Testis (tissue), 3 donors: Measurements from ENCODE around the gene TNNT1. TPM values are rescaled to one million over a fixed set of nuclear protein-coding genes. Genes with fewer than 3 reads are reported as not detected.
"Not testable (repeated sequence)": the region's sequence is repeated elsewhere in the genome, so short reads cannot be mapped to it uniquely, and the experiment has no call there.

ENCODE experiments used
- DNase-seq: peaks from one replicate; pipeline ENCODE4 v3.0.0-alpha.2; 2019
- H3K27ac ChIP-seq, 2 donors: fragments of 200-600 bp; sonication (generic); one replicate each; pipeline ENCODE4 v1.5.1; 2019
- H3K27me3 ChIP-seq: fragments of 200-600 bp; sonication (generic); one replicate; pipeline ENCODE4 v1.5.1; 2019
- H3K36me3 ChIP-seq: fragments of 200-600 bp; sonication (generic); one replicate; pipeline ENCODE4 v1.5.1; 2017; ENCODE audit warnings: low read depth; ENCODE audit errors: missing control alignments
- H3K4me1 ChIP-seq: fragments of 200-600 bp; sonication (generic); one replicate; pipeline ENCODE4 v1.5.1; 2019
- H3K4me3 ChIP-seq, 2 donors: fragments of 200-600 bp; sonication (generic); one replicate each; pipeline ENCODE4 v1.5.1; 2017 to 2019
- H3K9me3 ChIP-seq: fragments of 200-600 bp; sonication (generic); one replicate; pipeline ENCODE4 v1.5.1; 2017
- POLR2A ChIP-seq: fragments of 450-650 bp; IDR thresholded peaks from one replicate; pipeline ENCODE4 v1.6.1; 2017; ENCODE audit warnings: antibody characterized with exemption, mild to moderate bottlenecking, moderate library complexity
- WGBS, 2 donors: methylation state at CpG; one replicate each; pipeline ENCODE4 v1.1.5; 2018; 5-methylcytosine and 5-hydroxymethylcytosine counted together
- intact Hi-C: fragments of 100-400 bp; cut with DNase I; formaldehyde crosslinking; loops from one replicate; pipeline ENCODE4 v1.15.1; 2023; ENCODE audit warnings: low total_unique reads
- polyA plus RNA-seq: library from polyadenylated mRNA; stranded (reverse); fragments of 350-450 nt; fragmentation: Illumina TruSeq; extraction: RNeasy Lipid Tissue Mini Kit (QIAGEN cat#74804); gene quantifications from one replicate; pipeline ENCODE4 v1.2.3, GENCODE V29; 2014; ENCODE audit warnings: low read depth, low replicate concordance; ENCODE audit not compliant: insufficient read depth
- total RNA-seq, 2 donors: library from RNA; depleted of rRNA; stranded (reverse); fragments of >200 nt; gene quantifications; one replicate each; pipeline ENCODE4 v1.2.3, GENCODE V29; 2016
- TF ChIP-seq, protein P1 (sequence below), 3 experiments: fragments of 450-650 bp in 2 of 3; fragments of 200-600 bp in 1 of 3; sonication (generic) in 1 of 3; IDR thresholded peaks; one replicate each; pipeline ENCODE4 v1.5.1; 2016 to 2019; ENCODE audit warnings: antibody characterized with exemption in 3 of 3, mild to moderate bottlenecking in 2 of 3, moderate library complexity in 1 of 3

TNNT1 gene
- total and polyA plus RNA-seq, 3 donors from 2014 or later = 13.0 to 84.0 (median 14.5) TPM

DNA sequence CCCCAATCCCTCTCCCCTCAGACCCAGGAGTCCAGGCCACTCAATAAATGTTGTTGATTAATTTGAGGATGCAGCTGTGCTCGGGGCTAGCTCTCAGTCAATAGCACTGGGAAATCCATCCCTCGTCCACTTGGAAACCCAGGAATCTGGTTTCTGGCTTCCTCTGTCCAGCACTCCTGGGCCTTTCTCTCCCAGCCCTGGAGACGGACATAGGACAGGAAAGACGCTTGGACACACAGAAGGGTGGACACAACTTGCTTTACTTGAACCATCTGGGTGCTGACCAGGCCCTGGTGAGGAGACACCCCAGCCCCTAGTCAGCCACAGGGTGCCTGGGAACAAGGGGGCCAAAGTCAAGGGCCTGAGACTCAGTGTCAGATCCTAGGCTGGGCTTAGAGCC, 9.4 kb upstream of the TNNT1 start:
- Histone ChIP-seq H3K27ac (no peak overlapping the region), H3K27me3 (no peaks in the 10 kb centered on the region), H3K4me1 (peaks cover 12% of the 10 kb centered on the region), H3K9me3 (no peaks in the 10 kb centered on the region), H3K36me3 (no peaks in the 10 kb centered on the region), H3K4me3 (no peak overlapping the region)
- no peak for DNase-seq
- intact Hi-C loops = no loop called here
- WGBS, 2 donors = 61 to 80% methylated on average over 4 of the region's 4 CpGs
- TF ChIP-seq POLR2A = no peak
- TF ChIP-seq, protein P1, sequence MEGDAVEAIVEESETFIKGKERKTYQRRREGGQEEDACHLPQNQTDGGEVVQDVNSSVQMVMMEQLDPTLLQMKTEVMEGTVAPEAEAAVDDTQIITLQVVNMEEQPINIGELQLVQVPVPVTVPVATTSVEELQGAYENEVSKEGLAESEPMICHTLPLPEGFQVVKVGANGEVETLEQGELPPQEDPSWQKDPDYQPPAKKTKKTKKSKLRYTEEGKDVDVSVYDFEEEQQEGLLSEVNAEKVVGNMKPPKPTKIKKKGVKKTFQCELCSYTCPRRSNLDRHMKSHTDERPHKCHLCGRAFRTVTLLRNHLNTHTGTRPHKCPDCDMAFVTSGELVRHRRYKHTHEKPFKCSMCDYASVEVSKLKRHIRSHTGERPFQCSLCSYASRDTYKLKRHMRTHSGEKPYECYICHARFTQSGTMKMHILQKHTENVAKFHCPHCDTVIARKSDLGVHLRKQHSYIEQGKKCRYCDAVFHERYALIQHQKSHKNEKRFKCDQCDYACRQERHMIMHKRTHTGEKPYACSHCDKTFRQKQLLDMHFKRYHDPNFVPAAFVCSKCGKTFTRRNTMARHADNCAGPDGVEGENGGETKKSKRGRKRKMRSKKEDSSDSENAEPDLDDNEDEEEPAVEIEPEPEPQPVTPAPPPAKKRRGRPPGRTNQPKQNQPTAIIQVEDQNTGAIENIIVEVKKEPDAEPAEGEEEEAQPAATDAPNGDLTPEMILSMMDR (IDR thresholded peaks at IDR 0.05) = no peak

DNA sequence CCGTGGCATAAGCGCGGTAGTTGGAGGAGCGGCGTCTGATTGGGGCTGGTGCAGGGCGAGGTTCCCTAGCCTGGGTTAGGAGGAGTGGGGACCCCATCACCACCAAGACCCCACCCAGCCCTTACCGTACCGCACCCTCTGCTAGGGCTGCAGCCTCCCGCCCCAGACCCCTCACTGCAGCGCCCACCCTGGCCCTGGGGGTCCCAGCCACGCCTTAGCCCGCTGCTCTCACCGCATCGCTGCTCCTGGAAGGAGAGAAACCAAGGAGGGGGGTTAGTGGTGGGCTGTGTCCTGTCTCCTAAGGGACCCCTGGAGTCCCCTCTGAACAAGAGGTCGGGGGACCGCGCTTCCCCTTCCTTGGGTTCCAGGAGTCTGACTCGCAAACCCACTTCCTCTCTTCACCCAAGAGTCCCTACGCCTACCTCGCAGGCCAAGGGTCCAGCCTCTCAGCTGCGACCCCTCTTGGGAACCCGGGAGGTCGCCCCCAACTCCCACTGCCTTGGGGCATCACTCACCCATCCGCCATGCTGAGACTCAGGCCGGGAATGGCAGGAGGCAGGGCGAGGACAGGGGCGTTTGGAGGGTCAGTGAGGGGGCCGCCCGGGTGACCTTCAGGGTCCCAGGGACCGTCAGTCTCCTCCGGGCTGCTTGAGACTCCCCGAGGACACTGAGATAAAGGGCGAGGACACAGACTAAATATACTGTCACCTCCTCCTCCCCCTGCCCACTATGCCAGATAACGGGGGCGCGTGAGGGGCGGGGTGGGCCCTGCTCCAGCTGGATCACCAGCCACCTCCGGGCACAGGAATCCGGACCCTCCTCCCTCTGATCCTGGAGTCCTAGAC, 8.3 kb upstream of the TNNT1 start, which contains the start of gene TNNI3:
Gene TNNI3 (minus strand): TSS at position 669 of the 845 bp plus-strand sequence. CDS start 143 bp downstream, at position 526.
- TF ChIP-seq, protein P1 (IDR thresholded peaks at IDR 0.05) = no peak
- no peak for TF ChIP-seq POLR2A
- no peak for DNase-seq
- H3K4me3 ChIP-seq = peak within 1 kb of the TSS in 1 of 2 donors; percentile 36
- no peaks in the 10 kb centered on the region for H3K9me3 ChIP-seq
- intact Hi-C loops = no loop called here
- H3K36me3 ChIP-seq = no peaks in the 10 kb centered on the region
- no peak within 1 kb of the TSS for H3K27ac ChIP-seq
- 27 to 28% methylated on average over 16 to 38 of the region's 39 CpGs for WGBS, 2 donors
- H3K4me1 ChIP-seq = peaks cover 12% of the 10 kb centered on the region
- H3K27me3 ChIP-seq = no peaks in the 10 kb centered on the region

DNA sequence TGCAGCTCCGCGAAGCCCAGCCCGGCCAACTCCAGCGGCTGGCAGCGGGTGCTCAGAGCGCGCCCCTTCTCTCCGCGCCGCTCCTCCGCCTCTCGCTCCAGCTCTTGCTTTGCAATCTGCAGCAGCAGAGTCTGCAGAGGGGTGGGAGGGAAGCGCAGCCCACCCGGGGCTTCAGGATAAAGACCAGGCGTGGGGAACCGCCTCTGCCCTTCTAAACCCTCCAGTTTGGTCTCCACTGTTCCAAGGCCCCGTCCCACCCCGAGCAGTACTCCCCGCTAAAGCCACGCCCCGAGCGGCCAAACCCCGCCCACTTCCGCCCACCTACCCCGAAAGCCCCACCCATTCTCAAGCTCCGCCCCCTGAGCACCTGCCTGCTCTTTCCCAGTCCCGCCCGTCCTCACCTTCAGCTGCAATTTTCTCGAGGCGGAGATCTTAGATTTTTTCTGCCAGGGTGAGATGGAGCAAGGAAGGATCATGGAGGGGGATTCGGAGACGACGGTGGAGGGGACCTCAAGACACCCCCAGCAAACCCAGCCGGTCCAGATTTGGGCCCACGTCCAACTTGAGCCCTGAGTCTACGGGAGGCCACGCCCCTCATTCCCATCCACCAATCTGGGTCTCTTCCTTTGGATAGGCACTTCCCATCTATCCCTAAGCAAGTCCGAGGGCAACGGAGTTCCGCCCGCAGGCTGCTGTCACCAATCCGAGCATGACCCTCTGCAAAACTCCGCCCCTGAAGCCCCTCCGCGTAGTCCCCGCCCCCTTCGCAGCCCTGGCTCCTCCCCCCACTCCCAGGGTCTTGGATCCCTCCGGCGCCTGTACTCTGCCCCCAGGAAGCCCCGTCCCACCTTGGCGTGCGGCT, 7.4 kb upstream of the TNNT1 start:
- H3K4me3 ChIP-seq = peak overlapping the region in 1 of 2 donors; percentile 36
- intact Hi-C loops = no loop called here
- no peaks in the 10 kb centered on the region for H3K36me3 ChIP-seq
- H3K27me3 ChIP-seq = no peaks in the 10 kb centered on the region
- no peaks in the 10 kb centered on the region for H3K9me3 ChIP-seq
- DNase-seq = peak; percentile 77
- WGBS, 2 donors = 4 to 5% methylated on average over 36 to 52 of the region's 52 CpGs
- no peak for TF ChIP-seq POLR2A
- TF ChIP-seq, protein P1 (IDR thresholded peaks at IDR 0.05) = no peak
- no peak overlapping the region for H3K27ac ChIP-seq
- peaks cover 9% of the 10 kb centered on the region for H3K4me1 ChIP-seq

DNA sequence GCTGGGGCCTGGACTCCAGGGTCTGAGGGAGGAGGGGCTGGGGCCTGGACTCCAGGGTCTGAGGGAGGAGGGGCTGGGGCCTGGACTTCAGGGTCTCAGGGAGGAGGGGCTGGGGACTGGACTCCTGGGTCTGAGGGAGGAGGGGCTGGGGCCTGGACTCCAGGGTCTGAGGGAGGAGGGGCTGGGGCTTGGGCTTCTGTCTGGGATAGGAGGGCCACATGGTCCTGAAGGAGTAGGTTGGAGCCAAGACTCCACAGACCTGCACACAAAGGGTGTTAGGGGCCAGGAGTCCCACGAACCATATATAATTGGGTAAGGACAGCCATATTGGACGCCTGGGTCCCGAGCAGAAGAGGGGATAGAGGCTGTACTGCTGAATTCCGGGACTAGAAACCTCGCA, 6.8 kb upstream of the TNNT1 start:
- intact Hi-C loops, H3K36me3 ChIP-seq, H3K4me1 ChIP-seq, H3K27ac ChIP-seq, H3K27me3 ChIP-seq, DNase-seq, H3K9me3 ChIP-seq: not testable (repeated sequence)
- H3K4me3 ChIP-seq = peak overlapping the region in 1 of 2 donors; percentile 36
- WGBS, 2 donors = 3 to 18% methylated on average over 5 of the region's 5 CpGs

DNA sequence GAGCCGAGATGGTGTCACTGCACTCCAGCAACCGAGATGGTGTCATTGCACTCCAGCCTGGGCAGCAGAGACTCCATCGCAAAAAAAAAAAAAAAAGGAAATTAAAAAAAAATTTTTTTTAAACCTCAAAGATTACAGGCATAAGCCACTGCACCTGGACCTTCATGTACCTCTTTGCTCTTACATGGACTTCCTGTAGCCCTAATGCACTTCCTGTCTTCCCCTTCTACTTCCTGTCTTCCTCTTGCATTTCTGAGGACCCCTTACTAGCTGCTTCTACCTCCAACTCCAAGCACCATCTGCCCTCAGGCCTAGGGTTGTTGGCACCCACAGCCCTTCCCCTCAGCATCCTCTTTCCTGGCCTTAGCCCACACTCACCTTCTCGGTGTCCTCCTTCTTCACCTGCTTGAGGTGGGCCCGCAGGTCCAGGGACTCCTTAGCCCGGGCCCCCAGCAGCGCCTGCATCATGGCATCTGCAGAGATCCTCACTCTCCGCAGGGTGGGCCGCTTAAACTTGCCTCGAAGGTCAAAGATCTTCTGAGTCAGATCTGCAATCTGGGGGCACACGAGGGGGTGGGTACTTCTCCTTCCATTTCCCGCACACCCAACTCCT, 4.8 kb upstream of the TNNT1 start:
- H3K4me1 ChIP-seq = peaks cover 3% of the 10 kb centered on the region
- no peaks in the 10 kb centered on the region for H3K36me3 ChIP-seq
- H3K27ac ChIP-seq = no peak overlapping the region
- TF ChIP-seq, protein P1 (IDR thresholded peaks at IDR 0.05) = no peak
- no peak for TF ChIP-seq POLR2A
- no peaks in the 10 kb centered on the region for H3K9me3 ChIP-seq
- no peak overlapping the region for H3K4me3 ChIP-seq
- intact Hi-C loops = no loop called here
- no peaks in the 10 kb centered on the region for H3K27me3 ChIP-seq
- no peak for DNase-seq
- 79 to 90% methylated on average over 12 of the region's 12 CpGs for WGBS, 2 donors
